Ovary (tissue), 3 donors: ENCODE data around the gene SLC39A11.

Experiments used
- EP300 ChIP-seq: sonication (generic); formaldehyde crosslinking; IDR thresholded peaks from one replicate; pipeline ENCODE4 v1.6.1; 2017; ENCODE audit warnings: antibody characterized with exemption
- POLR2A ChIP-seq: fragments of 450-650 bp; IDR thresholded peaks from one replicate; pipeline ENCODE4 v1.6.1; 2017; ENCODE audit warnings: antibody characterized with exemption, mild to moderate bottlenecking, moderate library complexity
- TF ChIP-seq, protein P1 (sequence below), 3 donors: fragments of 450-650 bp in 2 of 3; fragments of 200-600 bp in 1 of 3; IDR thresholded peaks; one replicate each; pipeline versions ENCODE4 v1.5.1 to v1.8.0; 2016 to 2022; ENCODE audit warnings: antibody characterized with exemption in 3 of 3, mild to moderate bottlenecking in 1 of 3
- donor health status: DM: no; HTN: no; CAD: no.

DNA sequence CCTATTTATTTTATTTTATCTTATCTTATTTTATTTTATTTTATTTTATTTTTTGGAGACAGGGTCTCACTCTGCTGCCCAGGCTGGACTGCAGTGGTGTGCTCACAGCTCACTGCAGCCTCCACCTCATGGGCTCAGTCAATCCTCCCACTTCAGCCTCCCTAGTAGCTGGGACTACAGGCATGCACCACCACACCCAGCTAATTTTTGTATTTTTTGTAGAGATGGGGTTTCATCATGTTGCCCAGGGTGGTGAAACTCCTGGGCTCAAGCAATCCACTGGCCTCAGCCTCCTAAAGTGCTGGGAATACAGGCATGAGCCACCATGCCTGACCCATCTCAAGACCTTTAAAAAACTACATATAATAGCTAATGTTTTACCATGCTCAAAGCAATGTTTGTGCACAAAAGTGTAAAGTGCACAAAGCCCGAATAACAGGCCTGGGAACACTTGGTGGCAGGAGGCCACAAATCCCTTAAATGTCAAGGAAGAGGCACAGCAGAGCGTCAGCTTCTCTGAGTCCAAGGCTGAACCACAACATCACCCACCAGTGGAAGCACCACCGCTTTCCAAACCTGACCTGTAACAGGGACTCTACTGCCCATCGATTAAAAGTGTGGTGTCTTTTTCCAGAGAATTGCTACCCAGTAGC is 30.6 kb upstream of the SLC39A11 start:
- TF ChIP-seq, protein P1, sequence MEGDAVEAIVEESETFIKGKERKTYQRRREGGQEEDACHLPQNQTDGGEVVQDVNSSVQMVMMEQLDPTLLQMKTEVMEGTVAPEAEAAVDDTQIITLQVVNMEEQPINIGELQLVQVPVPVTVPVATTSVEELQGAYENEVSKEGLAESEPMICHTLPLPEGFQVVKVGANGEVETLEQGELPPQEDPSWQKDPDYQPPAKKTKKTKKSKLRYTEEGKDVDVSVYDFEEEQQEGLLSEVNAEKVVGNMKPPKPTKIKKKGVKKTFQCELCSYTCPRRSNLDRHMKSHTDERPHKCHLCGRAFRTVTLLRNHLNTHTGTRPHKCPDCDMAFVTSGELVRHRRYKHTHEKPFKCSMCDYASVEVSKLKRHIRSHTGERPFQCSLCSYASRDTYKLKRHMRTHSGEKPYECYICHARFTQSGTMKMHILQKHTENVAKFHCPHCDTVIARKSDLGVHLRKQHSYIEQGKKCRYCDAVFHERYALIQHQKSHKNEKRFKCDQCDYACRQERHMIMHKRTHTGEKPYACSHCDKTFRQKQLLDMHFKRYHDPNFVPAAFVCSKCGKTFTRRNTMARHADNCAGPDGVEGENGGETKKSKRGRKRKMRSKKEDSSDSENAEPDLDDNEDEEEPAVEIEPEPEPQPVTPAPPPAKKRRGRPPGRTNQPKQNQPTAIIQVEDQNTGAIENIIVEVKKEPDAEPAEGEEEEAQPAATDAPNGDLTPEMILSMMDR (IDR thresholded peaks at IDR 0.05) = no peak
- TF ChIP-seq EP300 (no peak), POLR2A (no peak)
